Medulla oblongata (tissue), 1 donor: ENCODE data around the gene GPR176.

ENCODE experiments used
- DNase-seq: peaks from one replicate; pipeline ENCODE4 v3.0.0-alpha.2; 2015; ENCODE audit errors: extremely low spot score

Gene GPR176

GRCh38 chr15:39919748-39920509 lies at the start of gene GPR176:
Gene GPR176, minus strand, starts transcription at chr15:39920266. Its CDS starts 240 bp downstream, at chr15:39920026.
- DNase-seq, result peak; percentile 15

- no peak for DNase-seq
Measured at GRCh38 chr15:39969002-39969394, 48.9 kb upstream of the GPR176 start.

- DNase-seq, result no peak
Measured at GRCh38 chr15:39968273-39969001, 48.4 kb upstream of the GPR176 start.

- DNase-seq, result no peak
Measured at GRCh38 chr15:39966521-39966920, 46.5 kb upstream of the GPR176 start.

GRCh38 chr15:39963786-39964185 lies 43.7 kb upstream of the GPR176 start:
- no peak for DNase-seq

- no peak for DNase-seq
Measured at GRCh38 chr15:39961051-39961450, 41.0 kb upstream of the GPR176 start.

GRCh38 chr15:39960411-39960810 lies 40.3 kb upstream of the GPR176 start:
- peak; percentile 12 for DNase-seq

- no peak for DNase-seq
Measured at GRCh38 chr15:39959411-39959810, 39.3 kb upstream of the GPR176 start.

- no peak for DNase-seq
Measured at GRCh38 chr15:39957481-39957880, 37.4 kb upstream of the GPR176 start.

GRCh38 chr15:39953521-39953920 lies 33.5 kb upstream of the GPR176 start:
- no peak for DNase-seq

- DNase-seq, result no peak
Measured at GRCh38 chr15:39951561-39951960, 31.5 kb upstream of the GPR176 start.

GRCh38 chr15:39948817-39949216 lies 28.8 kb upstream of the GPR176 start:
- DNase-seq, result no peak

- DNase-seq, result no peak
Measured at GRCh38 chr15:39947401-39948197, 27.5 kb upstream of the GPR176 start.

- DNase-seq, result no peak
Measured at GRCh38 chr15:39946862-39947261, 26.8 kb upstream of the GPR176 start.

GRCh38 chr15:39944726-39945125 lies 24.7 kb upstream of the GPR176 start:
- peak; percentile 20 for DNase-seq

- DNase-seq, result no peak
Measured at GRCh38 chr15:39942753-39943150, 22.7 kb upstream of the GPR176 start.

- DNase-seq, result no peak
Measured at GRCh38 chr15:39942101-39942752, 22.2 kb upstream of the GPR176 start.

- DNase-seq, result no peak
Measured at GRCh38 chr15:39939487-39940452, 19.7 kb upstream of the GPR176 start.

GRCh38 chr15:39937696-39938095 lies 17.6 kb upstream of the GPR176 start:
- DNase-seq, result no peak

- no peak for DNase-seq
Measured at GRCh38 chr15:39936681-39937080, 16.6 kb upstream of the GPR176 start.

GRCh38 chr15:39936187-39936586 lies 16.1 kb upstream of the GPR176 start:
- DNase-seq, result no peak
